ENCODE data around the gene PAH.

PAH gene

DNA sequence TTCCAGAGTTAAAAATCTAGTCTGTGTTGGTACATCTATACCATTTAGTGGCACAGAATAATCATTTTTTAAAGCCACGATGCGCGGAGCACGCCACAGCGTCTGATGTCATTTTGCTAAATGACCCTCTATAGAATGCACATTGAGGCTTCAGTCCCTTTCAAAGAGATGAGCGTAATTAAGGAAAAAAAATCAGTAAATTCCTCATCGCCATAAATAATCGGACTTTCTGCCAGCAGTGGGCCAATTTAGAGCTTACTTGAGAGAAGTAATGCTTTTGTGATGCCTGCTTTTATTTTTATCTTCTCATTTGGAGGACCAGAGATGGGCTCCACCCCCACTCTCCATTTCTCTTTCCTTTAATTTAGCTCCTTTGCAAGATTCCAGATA lies 44.4 kb upstream of the PAH start:
- no peak overlapping the region for H3K27ac ChIP-seq
- TF ChIP-seq CTCF (conservative IDR thresholded peaks at IDR 0.05), result no peak

DNA sequence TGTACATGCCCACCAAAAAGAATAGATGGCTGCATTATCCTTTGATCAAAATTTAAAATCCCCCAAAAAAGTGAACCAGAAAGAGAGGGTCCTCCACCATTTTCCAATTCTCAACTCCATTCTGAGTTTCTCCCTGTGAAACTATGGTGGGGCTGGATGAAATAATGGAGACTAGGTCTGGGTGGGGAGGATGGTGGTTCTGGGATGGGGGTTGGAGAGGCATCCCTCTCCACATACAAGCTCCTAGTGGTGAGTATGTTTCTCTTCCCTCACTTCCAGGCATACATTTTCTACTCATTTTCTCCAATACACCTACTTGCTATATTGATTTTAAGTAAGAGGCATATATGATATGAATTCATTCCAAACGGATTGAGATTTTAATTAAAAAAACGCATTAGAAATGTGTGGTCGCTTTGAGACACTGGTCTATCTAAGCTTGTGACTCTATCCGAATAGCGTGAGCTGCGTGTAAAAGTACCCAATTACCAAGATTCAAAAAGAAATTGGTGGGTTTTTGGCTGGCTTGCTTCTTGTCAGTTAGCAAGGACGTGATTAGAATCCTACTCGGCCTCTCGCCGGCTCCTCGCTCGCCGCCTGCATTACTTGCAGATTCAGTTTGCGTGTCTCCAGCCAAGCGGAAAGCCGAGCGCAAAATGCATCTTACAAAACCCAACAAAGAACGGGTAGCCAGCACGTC lies 43.9 kb upstream of the PAH start:
- TF ChIP-seq CTCF (conservative IDR thresholded peaks at IDR 0.05), result no peak
- no peak overlapping the region for H3K27ac ChIP-seq

DNA sequence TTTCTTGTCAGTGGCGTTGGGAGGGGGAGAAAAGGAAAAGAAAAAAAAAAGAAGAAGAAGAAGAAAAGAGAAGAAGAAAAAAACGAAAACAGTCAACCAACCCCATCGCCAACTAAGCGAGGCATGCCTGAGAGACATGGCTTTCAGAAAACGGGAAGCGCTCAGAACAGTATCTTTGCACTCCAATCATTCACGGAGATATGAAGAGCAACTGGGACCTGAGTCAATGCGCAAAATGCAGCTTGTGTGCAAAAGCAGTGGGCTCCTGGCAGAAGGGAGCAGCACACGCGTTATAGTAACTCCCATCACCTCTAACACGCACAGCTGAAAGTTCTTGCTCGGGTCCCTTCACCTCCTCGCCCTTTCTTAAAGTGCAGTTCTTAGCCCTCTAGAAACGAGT lies 42.3 kb upstream of the PAH start:
- no peak for TF ChIP-seq CTCF (conservative IDR thresholded peaks at IDR 0.05)

GRCh38 chr12:102958830-102959176 lies 41.8 kb upstream of the PAH start:
- no peak for TF ChIP-seq CTCF (conservative IDR thresholded peaks at IDR 0.05)
- no peak overlapping the region for H3K27ac ChIP-seq

More for the DNA sequence above, 42.3 kb upstream of the PAH start:
- H3K27ac ChIP-seq, result no peak overlapping the region

DNA sequence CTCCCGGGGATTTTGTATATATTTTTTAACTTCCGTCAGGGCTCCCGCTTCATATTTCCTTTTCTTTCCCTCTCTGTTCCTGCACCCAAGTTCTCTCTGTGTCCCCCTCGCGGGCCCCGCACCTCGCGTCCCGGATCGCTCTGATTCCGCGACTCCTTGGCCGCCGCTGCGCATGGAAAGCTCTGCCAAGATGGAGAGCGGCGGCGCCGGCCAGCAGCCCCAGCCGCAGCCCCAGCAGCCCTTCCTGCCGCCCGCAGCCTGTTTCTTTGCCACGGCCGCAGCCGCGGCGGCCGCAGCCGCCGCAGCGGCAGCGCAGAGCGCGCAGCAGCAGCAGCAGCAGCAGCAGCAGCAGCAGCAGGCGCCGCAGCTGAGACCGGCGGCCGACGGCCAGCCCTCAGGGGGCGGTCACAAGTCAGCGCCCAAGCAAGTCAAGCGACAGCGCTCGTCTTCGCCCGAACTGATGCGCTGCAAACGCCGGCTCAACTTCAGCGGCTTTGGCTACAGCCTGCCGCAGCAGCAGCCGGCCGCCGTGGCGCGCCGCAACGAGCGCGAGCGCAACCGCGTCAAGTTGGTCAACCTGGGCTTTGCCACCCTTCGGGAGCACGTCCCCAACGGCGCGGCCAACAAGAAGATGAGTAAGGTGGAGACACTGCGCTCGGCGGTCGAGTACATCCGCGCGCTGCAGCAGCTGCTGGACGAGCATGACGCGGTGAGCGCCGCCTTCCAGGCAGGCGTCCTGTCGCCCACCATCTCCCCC lies 41.2 kb upstream of the PAH start:
- TF ChIP-seq CTCF (conservative IDR thresholded peaks at IDR 0.05), result peak; percentile 26
- H3K27ac ChIP-seq, result peak overlapping the region; percentile 48

DNA sequence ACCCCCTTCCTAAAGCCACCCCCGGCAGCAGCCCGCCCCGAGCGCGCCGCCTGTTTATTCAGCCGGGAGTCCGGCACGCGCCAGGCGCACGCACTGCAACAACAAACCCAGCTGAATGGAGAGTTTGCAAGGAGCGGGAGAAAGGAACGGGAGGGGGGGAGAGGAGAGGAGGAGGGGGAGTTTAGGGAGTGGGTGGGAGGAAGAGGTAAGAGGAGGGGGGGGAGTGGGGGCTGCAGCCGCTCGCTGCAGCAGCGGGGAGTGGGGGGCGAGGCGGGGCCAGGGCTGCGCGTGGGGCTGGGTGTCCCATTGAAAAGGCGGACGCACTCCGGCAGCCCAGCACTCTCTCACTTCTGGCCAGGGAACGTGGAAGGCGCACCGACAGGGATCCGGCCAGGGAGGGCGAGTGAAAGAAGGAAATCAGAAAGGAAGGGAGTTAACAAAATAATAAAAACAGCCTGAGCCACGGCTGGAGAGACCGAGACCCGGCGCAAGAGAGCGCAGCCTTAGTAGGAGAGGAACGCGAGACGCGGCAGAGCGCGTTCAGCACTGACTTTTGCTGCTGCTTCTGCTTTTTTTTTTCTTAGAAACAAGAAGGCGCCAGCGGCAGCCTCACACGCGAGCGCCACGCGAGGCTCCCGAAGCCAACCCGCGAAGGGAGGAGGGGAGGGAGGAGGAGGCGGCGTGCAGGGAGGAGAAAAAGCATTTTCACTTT lies 40.5 kb upstream of the PAH start, which contains the start of gene ASCL1:
ASCL1 (plus strand) TSS at position 336 of the 712 bp plus-strand sequence. CDS start 571 bp downstream, outside the sequence.
- peak within 1 kb of the TSS; percentile 48 for H3K27ac ChIP-seq
- TF ChIP-seq CTCF (conservative IDR thresholded peaks at IDR 0.05), result no peak

GRCh38 chr12:102956738-102957327 lies 39.8 kb upstream of the PAH start:
- no peak overlapping the region for H3K27ac ChIP-seq
- TF ChIP-seq CTCF (conservative IDR thresholded peaks at IDR 0.05), result no peak
